A673 (cell line): ENCODE results near the gene MDFIC.

Experiments used
- CTCF ChIP-seq: fragments of 300-800, 200-600 bp; sonication (generic); conservative IDR thresholded peaks from 2 replicates; pipeline ENCODE4 v1.5.1; 2017; ENCODE audit warnings: low read depth, mild to moderate bottlenecking, antibody characterized with exemption, low read length, moderate library complexity, mixed read lengths
- EZH2 ChIP-seq: fragments of 200-600 bp; sonication (generic); IDR thresholded peaks from 2 replicates; pipeline ENCODE4 v1.6.1; 2017; ENCODE audit warnings: borderline replicate concordance, low read depth, mild to moderate bottlenecking, mixed read lengths, antibody characterized with exemption, low read length; ENCODE audit not compliant: poor library complexity, severe bottlenecking

GRCh38 chr7:115034515-115034914, 112.6 kb downstream of the MDFIC start:
- TF ChIP-seq CTCF (no peak), EZH2 (no peak)
